GM12875 (cell line): ENCODE measurements around the gene BCAS3.
A peak's percentile ranks its signal among the peaks of the same experiment; 100 is the strongest.

Experiments used
- H3K4me3 ChIP-seq: one replicate; pipeline ENCODE4 v1.5.1; 2011; ENCODE audit warnings: low read depth, low read length, control low read depth
- CTCF ChIP-seq: IDR thresholded peaks from 2 replicates; pipeline ENCODE4 v1.5.1; 2011; ENCODE audit warnings: low read depth, mild to moderate bottlenecking, control low read depth, inconsistent platforms, low read length, moderate library complexity, borderline replicate concordance; ENCODE audit not compliant: insufficient read depth

The BCAS3 gene

GRCh38 chr17:60675997-60676396 lies 1.7 kb upstream of the BCAS3 start:
- no peak for TF ChIP-seq CTCF

GRCh38 chr17:60676758-60677307 lies 818 bp upstream of the BCAS3 start:
- TF ChIP-seq CTCF, result no peak
- peak overlapping the region; percentile 55 for H3K4me3 ChIP-seq

More at GRCh38 chr17:60675997-60676396, 1.7 kb upstream of the BCAS3 start:
- no peak overlapping the region for H3K4me3 ChIP-seq

- H3K4me3 ChIP-seq, result peak overlapping the region; percentile 64
- TF ChIP-seq CTCF, result no peak
Observed at GRCh38 chr17:60678118-60678444, 430 bp downstream of the BCAS3 start.

GRCh38 chr17:60679287-60679686 lies 1.6 kb downstream of the BCAS3 start:
- no peak overlapping the region for H3K4me3 ChIP-seq
- TF ChIP-seq CTCF, result no peak

- no peak overlapping the region for H3K4me3 ChIP-seq
- no peak for TF ChIP-seq CTCF
Observed at GRCh38 chr17:60680754-60681153, 3.1 kb downstream of the BCAS3 start.

GRCh38 chr17:60685437-60685836 lies 7.8 kb downstream of the BCAS3 start:
- TF ChIP-seq CTCF, result no peak
- H3K4me3 ChIP-seq, result no peak overlapping the region

- no peak for TF ChIP-seq CTCF
Observed at GRCh38 chr17:60695960-60696359, 18.3 kb downstream of the BCAS3 start.

More at GRCh38 chr17:60695960-60696359, 18.3 kb downstream of the BCAS3 start:
- H3K4me3 ChIP-seq, result no peak overlapping the region
